GM12878 (cell line): ENCODE data around the gene SF3A1. TPM values are rescaled to one million over a fixed set of nuclear protein-coding genes. Genes with fewer than 3 reads are reported as not detected.

Source experiments
- ATAC-seq: fragments of 200-7000 bp; cut with Tn5 transposase; 3 replicates; pipeline ENCODE4 v1.9.1; 2020; ENCODE audit warnings: mild to moderate bottlenecking, moderate library complexity
- BruUV-seq: library from RNA; stranded (reverse); fragments of 400-500 nt; replicated peaks from 2 replicates; lab custom pipeline; 2021; lab: Mats Ljungman, UMichigan
- CTCF ChIA-PET: fragments of 300-600 bp; sonication (Branson Sonifier 250); formaldehyde crosslinking; extraction: SDS; loops from one replicate; lab custom pipeline; 2021; ENCODE audit warnings: inconsistent platforms; lab: Yijun Ruan, JAX
- POLR2A ChIA-PET: fragments of 350-600 bp; formaldehyde crosslinking; extraction: SDS; loops from one replicate; lab custom pipeline; 2021; ENCODE audit warnings: inconsistent platforms; lab: Charles Lee
- RAD21 ChIA-PET: fragments of 300-600 bp; sonication (Branson Sonifier 250); formaldehyde crosslinking; loops from one replicate; lab custom pipeline; 2023; ENCODE audit warnings: antibody characterized with exemption; ENCODE audit not compliant: unreplicated experiment; lab: Charles Lee
- SMC1A ChIA-PET: fragments of 300-600 bp; sonication (Branson Sonifier 250); formaldehyde crosslinking; loops from one replicate; lab custom pipeline; 2023; ENCODE audit not compliant: unreplicated experiment, uncharacterized antibody; lab: Charles Lee
- DNase-seq: peaks from one replicate; pipeline ENCODE4 v3.0.0-alpha.2; 2011; ENCODE audit warnings: low read depth, low spot score
- FAIRE-seq: peaks from 3 replicates; lab custom pipeline; 2011; peaks lifted over from hg19 to GRCh38; lab: Jason Lieb, UNC
- H2AFZ ChIP-seq: 2 replicates; pipeline ENCODE4 v1.6.0; 2011; ENCODE audit warnings: low read depth, low read length, control low read depth; ENCODE audit not compliant: control insufficient read depth
- H3K27ac ChIP-seq: 2 replicates; pipeline ENCODE4 v1.5.1; 2011; ENCODE audit warnings: control low read depth; ENCODE audit not compliant: control insufficient read depth, insufficient read depth
- H3K27me3 ChIP-seq, 2 experiments: replicated peaks in 1 of 2; 2 replicates each; pipeline versions ENCODE4 v1.6.0 to v1.6.1; 2011; ENCODE audit warnings: low read length in 1 of 2; ENCODE audit not compliant: control insufficient read depth in 2 of 2, insufficient read depth in 2 of 2
- H3K36me3 ChIP-seq, 2 experiments: 2 replicates each; pipeline ENCODE4 v1.5.1; 2011; ENCODE audit warnings: low read length in 1 of 2; ENCODE audit not compliant: control insufficient read depth in 2 of 2, insufficient read depth in 2 of 2
- H3K4me1 ChIP-seq: 2 replicates; pipeline ENCODE4 v1.6.1; 2011; ENCODE audit warnings: mild to moderate bottlenecking, low read length, moderate library complexity, mixed read lengths; ENCODE audit not compliant: control insufficient read depth, insufficient read depth
- H3K4me2 ChIP-seq: 2 replicates; pipeline ENCODE4 v1.6.0; 2011; ENCODE audit warnings: control low read depth; ENCODE audit not compliant: control insufficient read depth, insufficient read depth
- H3K4me3 ChIP-seq: fragments of 200-600 bp; sonication (generic); 2 replicates; pipeline ENCODE4 v1.5.1; 2016
- H3K79me2 ChIP-seq: 2 replicates; pipeline ENCODE4 v1.6.0; 2011; ENCODE audit warnings: low read length; ENCODE audit not compliant: control insufficient read depth, insufficient read depth
- H3K9ac ChIP-seq: 2 replicates; pipeline ENCODE4 v1.8.0; 2011; ENCODE audit warnings: low read length, control low read depth, mixed read lengths; ENCODE audit not compliant: control insufficient read depth, insufficient read depth
- H3K9me3 ChIP-seq: replicated peaks from 3 replicates; pipeline ENCODE4 v1.5.1; 2011; ENCODE audit warnings: mild to moderate bottlenecking, low read length; ENCODE audit not compliant: control insufficient read depth, insufficient read depth
- H4K20me1 ChIP-seq: 2 replicates; pipeline ENCODE4 v1.6.0; 2011; ENCODE audit not compliant: control insufficient read depth, insufficient read depth
- CREM ChIP-seq: IDR thresholded peaks from 2 replicates; pipeline ENCODE4 v1.6.1; 2014; ENCODE audit warnings: antibody characterized with exemption, low read depth
- HCFC1 ChIP-seq: fragments of 150-350 bp; IDR thresholded peaks from 2 replicates; pipeline ENCODE4 v1.6.1; 2014; ENCODE audit warnings: low read length
- HDAC2 ChIP-seq: fragments of 200-600 bp; sonication (generic); IDR thresholded peaks from 2 replicates; pipeline ENCODE4 v1.6.1; 2017
- HDAC6 ChIP-seq: fragments of 200-600 bp; sonication (generic); IDR thresholded peaks from one replicate; pipeline ENCODE4 v1.8.0; 2017; ENCODE audit warnings: antibody characterized with exemption; ENCODE audit not compliant: unreplicated experiment
- IKZF2 ChIP-seq, 2 experiments: fragments of 450-650 bp; IDR thresholded peaks; 2 replicates each; pipeline ENCODE4 v1.6.1; 2017; ENCODE audit warnings: mild to moderate bottlenecking in 2 of 2, moderate library complexity in 2 of 2
- JUND ChIP-seq: IDR thresholded peaks from 2 replicates; pipeline ENCODE4 v1.6.1; 2012; ENCODE audit warnings: low read depth, mild to moderate bottlenecking, low read length, improper control_type of control experiment, moderate library complexity
- MYB ChIP-seq: fragments of 150-350 bp; IDR thresholded peaks from 2 replicates; pipeline ENCODE4 v1.6.1; 2014; ENCODE audit warnings: mild to moderate bottlenecking, low read depth, low read length, borderline replicate concordance
- PML ChIP-seq: IDR thresholded peaks from 2 replicates; pipeline ENCODE4 v1.6.1; 2012; ENCODE audit warnings: low read length, inconsistent platforms
- POLR2AphosphoS2 ChIP-seq: IDR thresholded peaks from 2 replicates; pipeline ENCODE4 v1.6.1; 2011; ENCODE audit warnings: low read depth, mild to moderate bottlenecking, low read length, improper control_type of control experiment, moderate library complexity
- RBBP5 ChIP-seq: fragments of 200-600 bp; sonication (generic); conservative IDR thresholded peaks from 2 replicates; pipeline ENCODE4 v1.6.1; 2016
- RFX5 ChIP-seq: IDR thresholded peaks from 2 replicates; pipeline ENCODE4 v1.6.1; 2011; ENCODE audit warnings: low read depth, low read length, improper control_type of control experiment
- RUNX3 ChIP-seq: IDR thresholded peaks from 2 replicates; pipeline ENCODE4 v1.6.1; 2012; ENCODE audit warnings: low read length, inconsistent platforms
- SMAD5 ChIP-seq: IDR thresholded peaks from 2 replicates; pipeline ENCODE4 v1.6.1; 2016; ENCODE audit warnings: antibody characterized with exemption, low read depth
- STAT3 ChIP-seq: IDR thresholded peaks from 2 replicates; pipeline ENCODE4 v1.6.1; 2011; ENCODE audit warnings: low read depth, low read length, improper control_type of control experiment
- TARDBP ChIP-seq: IDR thresholded peaks from 2 replicates; pipeline ENCODE4 v1.6.1; 2016; ENCODE audit warnings: borderline replicate concordance
- ZNF217 ChIP-seq: fragments of 450-650 bp; IDR thresholded peaks from 2 replicates; pipeline ENCODE4 v1.6.1; 2017; ENCODE audit warnings: antibody characterized with exemption, mild to moderate bottlenecking
- ZNF24 ChIP-seq: fragments of 450-650 bp; IDR thresholded peaks from 2 replicates; pipeline ENCODE4 v1.6.1; 2017; ENCODE audit warnings: antibody characterized with exemption, mild to moderate bottlenecking
- WGBS: methylation state at CpG from one replicate; pipeline ENCODE4 v1.1.6; 2016; ENCODE audit warnings: low lambda C conversion rate; ENCODE audit not compliant: insufficient replicate concordance, insufficient coverage; ENCODE audit errors: missing lambda C conversion rate; 5-methylcytosine and 5-hydroxymethylcytosine counted together
- in situ Hi-C: fragments of 300-500 bp; cut with MboI; formaldehyde crosslinking; loops from 9 replicates; pipeline ENCODE4 v1.14.3; 2018; ENCODE audit warnings: mixed read lengths
- intact Hi-C: fragments of 100-400 bp; cut with micrococcal nuclease; formaldehyde crosslinking; loops from one replicate; pipeline ENCODE4 v1.14.2; 2022; ENCODE audit not compliant: unreplicated experiment
- polyA plus RNA-seq, 11 experiments: library from polyadenylated mRNA; depleted of rRNA in 4 of 11; unstranded in 6 of 11; stranded (reverse) in 5 of 11; fragments of >200 nt; fragmentation: Nextera tagmentation in 4 of 11; fragmentation: Illumina TruSeq in 1 of 11; extraction: Ambion mirVana in 4 of 11; extraction: Trizol in 1 of 11; gene quantifications; 1 replicate in 1 of 11; 2 replicates in 10 of 11; pipeline versions ENCODE4 v1.2.1 to v1.2.3, GENCODE V29; 2011 to 2016; ENCODE audit warnings: inconsistent platforms in 2 of 11, missing spikeins in 2 of 11, low read depth in 1 of 11
- total RNA-seq, 4 experiments: library from RNA; depleted of rRNA in 3 of 4; stranded (reverse); fragments of >200 nt in 3 of 4; fragmentation: Illumina TruSeq in 1 of 4; extraction: Trizol in 1 of 4; gene quantifications; 2 replicates each; pipeline versions ENCODE4 v1.2.1 to v1.2.3, GENCODE V29; 2013 to 2021
- TF ChIP-seq, protein P1 (sequence below): IDR thresholded peaks from 2 replicates; pipeline ENCODE4 v1.6.1; 2012; ENCODE audit warnings: low read depth, low read length, improper control_type of control experiment

SF3A1 gene
- total and polyA plus RNA-seq, 10 of the 15 experiments (the other 5 are each of a cell fraction or from before 2014, with no cell fraction given) = 10.4 to 239 (median 46.0) TPM

DNA sequence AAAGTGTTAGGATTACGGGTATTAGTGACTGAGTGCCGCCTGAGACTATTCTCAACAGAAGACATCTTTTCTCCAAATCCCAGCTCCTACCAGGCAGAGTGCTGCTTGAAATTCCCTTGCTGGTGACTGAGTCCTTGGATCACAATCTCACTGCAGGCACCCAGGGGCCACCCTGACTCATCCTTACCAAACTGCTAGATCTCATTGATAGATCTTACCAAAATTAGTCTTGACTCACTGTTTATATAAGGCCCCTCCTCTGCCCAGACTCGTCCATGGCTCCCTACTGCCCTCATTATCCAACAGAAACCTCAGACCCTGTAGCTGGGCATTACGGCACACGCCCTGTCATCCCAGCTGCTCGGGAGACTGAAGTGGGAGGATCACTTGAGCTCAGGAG is 44.6 kb downstream of the SF3A1 start:
- Histone ChIP-seq H3K9me3 (no peaks in the 10 kb centered on the region), H3K27me3 (no peaks in the 10 kb centered on the region), H3K4me3 (no peak overlapping the region), H3K4me1 (peaks cover 90% of the 10 kb centered on the region), H3K79me2 (peaks cover 76% of the 10 kb centered on the region), H3K4me2 (peak overlapping the region; percentile 89), H3K27ac (peak overlapping the region; percentile 87), H4K20me1 (no peaks in the 10 kb centered on the region), H3K36me3 (peaks cover 0 to 4% of the 10 kb centered on the region in 2 experiments; a peak in 2 of 4 replicates), H2AFZ (no peak overlapping the region), H3K9ac (no peak overlapping the region; the same call in 1 of the 2 replicates)
- ChIA-PET POLR2A (interaction anchor here (16.1 kb wide), 1 partner anchor 14 kb away, joined by 198 read pairs; the partner anchor contains the start of gene TBC1D10A), SMC1A (interaction anchor here (1.2 to 8.7 kb wide), 5 partner anchors 10 to 432 kb away, joined by 3 to 92 read pairs (median 5); partner anchors contain the start of gene TBC1D10A), CTCF (interaction anchor here (1.0 to 18.4 kb wide), 2 partner anchors 23 to 79 kb away, joined by 3 to 177 read pairs; partner anchors contain the start of gene CASTOR1), RAD21 (interaction anchor here (0.8 to 2.5 kb wide), 3 partner anchors 7 to 24 kb away, joined by 4 to 8 read pairs (median 4); partner anchors contain the start of gene TBC1D10A)
- intact Hi-C loops (no loop called here), in situ Hi-C loops (no loop called here)
- BruUV-seq = no TSS peak
- FAIRE-seq (no peak), DNase-seq (no peak), ATAC-seq (no peak)
- WGBS = 93% methylated on average over 6 of the region's 6 CpGs
- TF ChIP-seq HDAC6 = no peak
- no peak for TF ChIP-seq ZNF24
- no peak for TF ChIP-seq RBBP5
- no peak for TF ChIP-seq MYB
- TF ChIP-seq ZNF217 = no peak
- TF ChIP-seq JUND = no peak
- TF ChIP-seq RFX5 = no peak
- no peak for TF ChIP-seq POLR2AphosphoS2
- TF ChIP-seq CREM = no peak
- TF ChIP-seq IKZF2 (IDR thresholded peaks at IDR 0.05) = no peak
- no peak for TF ChIP-seq PML
- TF ChIP-seq RUNX3 = no peak
- no peak for TF ChIP-seq HCFC1
- TF ChIP-seq STAT3 = no peak
- no peak for TF ChIP-seq TARDBP
- TF ChIP-seq, protein P1, sequence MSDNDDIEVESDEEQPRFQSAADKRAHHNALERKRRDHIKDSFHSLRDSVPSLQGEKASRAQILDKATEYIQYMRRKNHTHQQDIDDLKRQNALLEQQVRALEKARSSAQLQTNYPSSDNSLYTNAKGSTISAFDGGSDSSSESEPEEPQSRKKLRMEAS = no peak
- no peak for TF ChIP-seq SMAD5
- TF ChIP-seq HDAC2 = no peak
